HUES64 (cell line): Measurements from ENCODE around the gene OR2T33.

Source experiments
- H3K27ac ChIP-seq: 2 replicates; pipeline ENCODE4 v1.7.0; 2013; ENCODE audit warnings: low read depth, low read length, inconsistent platforms
- H3K27me3 ChIP-seq: 2 replicates; pipeline ENCODE4 v1.6.1; 2013; ENCODE audit warnings: mild to moderate bottlenecking, low read length; ENCODE audit not compliant: insufficient read depth
- H3K36me3 ChIP-seq: 2 replicates; pipeline ENCODE4 v1.6.1; 2013; ENCODE audit warnings: mild to moderate bottlenecking, low read length; ENCODE audit not compliant: insufficient read depth
- H3K4me1 ChIP-seq: 2 replicates; pipeline ENCODE4 v1.6.1; 2013; ENCODE audit warnings: mild to moderate bottlenecking, low read length, moderate library complexity; ENCODE audit not compliant: insufficient read depth
- H3K4me3 ChIP-seq: 2 replicates; pipeline ENCODE4 v1.5.1; 2013; ENCODE audit warnings: mild to moderate bottlenecking, low read length, moderate library complexity
- H3K9ac ChIP-seq: 2 replicates; pipeline ENCODE4 v1.6.1; 2013; ENCODE audit warnings: mild to moderate bottlenecking, low read depth, low read length
- H3K9me3 ChIP-seq: 2 replicates; pipeline ENCODE4 v1.6.1; 2013; ENCODE audit warnings: low read depth, low read length; ENCODE audit not compliant: insufficient read depth
- WGBS: fragments of 150-250, 120-280 bp; methylation state at CpG from one replicate; pipeline ENCODE4 v1.1.7; 2013; ENCODE audit warnings: missing lambda C conversion rate; 5-methylcytosine and 5-hydroxymethylcytosine counted together

The OR2T33 gene

DNA sequence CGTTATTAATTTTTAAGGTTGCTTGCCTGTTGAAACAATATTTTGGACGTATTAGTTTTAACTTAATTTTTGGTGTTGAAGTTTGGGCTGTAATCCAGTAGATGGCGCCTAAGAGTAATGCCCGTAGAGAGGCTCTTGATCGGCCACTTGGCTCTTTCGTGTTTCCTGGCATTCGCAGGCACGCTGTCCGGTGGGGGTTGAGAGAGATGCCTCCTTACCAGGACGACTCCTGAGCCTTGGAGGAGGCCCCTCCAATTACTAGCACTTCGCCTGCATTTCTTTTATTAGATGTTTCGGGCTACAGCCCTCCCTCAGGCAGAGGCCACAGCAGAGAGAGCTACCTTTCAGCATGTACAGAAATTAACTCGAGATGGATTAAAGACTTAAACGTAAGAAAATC is 34.6 kb downstream of the OR2T33 start:
- no peak overlapping the region for H3K9ac ChIP-seq
- H3K4me3 ChIP-seq = no peak overlapping the region
- H3K4me1 ChIP-seq = no peaks in the 10 kb centered on the region
- no peak overlapping the region for H3K27ac ChIP-seq
- peaks cover 95% of the 10 kb centered on the region for H3K9me3 ChIP-seq
- no peaks in the 10 kb centered on the region for H3K36me3 ChIP-seq
- 51% methylated on average over 14 of the region's 14 CpGs for WGBS
- no peaks in the 10 kb centered on the region for H3K27me3 ChIP-seq

DNA sequence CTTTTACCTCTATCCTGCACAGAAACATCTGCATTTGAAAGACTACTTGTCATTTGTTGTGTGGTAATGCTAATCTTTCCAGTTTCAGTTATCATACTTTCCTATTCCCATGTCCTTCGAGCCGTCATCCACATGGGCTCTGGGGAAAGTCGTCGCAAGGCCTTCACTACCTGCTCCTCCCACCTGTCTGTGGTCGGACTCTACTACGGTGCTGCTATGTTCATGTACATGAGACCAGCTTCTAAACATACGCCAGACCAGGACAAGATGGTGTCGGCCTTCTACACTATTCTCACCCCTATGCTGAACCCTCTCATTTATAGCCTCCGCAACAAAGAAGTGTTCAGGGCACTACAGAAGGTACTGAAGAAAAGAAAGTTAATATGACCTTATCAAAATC is 38.3 kb downstream of the OR2T33 start:
- WGBS = 93% methylated on average over 9 of the region's 9 CpGs
- H3K36me3 ChIP-seq = no peaks in the 10 kb centered on the region

DNA sequence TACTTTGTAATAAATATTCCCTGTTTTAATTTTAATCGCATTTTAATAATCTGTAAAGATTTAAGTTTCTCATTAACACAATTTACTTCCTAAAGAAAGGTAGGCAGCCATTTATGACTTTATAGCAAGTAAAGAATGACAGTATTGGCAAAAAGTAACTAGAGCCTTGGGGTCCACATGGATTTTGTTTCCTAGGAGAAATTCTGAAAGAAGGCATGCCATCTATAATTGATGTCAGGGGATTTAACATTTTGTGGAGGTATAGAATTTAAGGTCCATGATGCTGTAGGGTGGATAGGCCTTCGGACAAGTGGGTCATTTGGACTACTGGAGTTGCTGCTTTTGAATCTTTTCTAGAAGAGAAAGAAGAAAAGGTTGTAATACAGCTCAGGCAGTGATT is 46.7 kb downstream of the OR2T33 start, which contains the start of gene OR2M4:
Gene OR2M4 (plus strand): TSS at position 301 of the 400 bp plus-strand sequence. CDS start 7,512 bp downstream, outside the sequence.
- Histone ChIP-seq H3K27ac (no peak within 1 kb of the TSS), H3K9ac (no peak within 1 kb of the TSS), H3K9me3 (peaks cover 97% of the 10 kb centered on the region), H3K27me3 (no peaks in the 10 kb centered on the region), H3K4me1 (no peaks in the 10 kb centered on the region), H3K36me3 (no peaks in the 10 kb centered on the region), H3K4me3 (no peak within 1 kb of the TSS)
- 60% methylated on average over 1 of the region's 2 CpGs for WGBS

More for the DNA sequence above, 38.3 kb downstream of the OR2T33 start:
- no peaks in the 10 kb centered on the region for H3K4me1 ChIP-seq
- H3K4me3 ChIP-seq = no peak overlapping the region
- H3K9me3 ChIP-seq = peaks cover 99% of the 10 kb centered on the region
- no peak overlapping the region for H3K27ac ChIP-seq
- H3K9ac ChIP-seq = no peak overlapping the region
- no peaks in the 10 kb centered on the region for H3K27me3 ChIP-seq

DNA sequence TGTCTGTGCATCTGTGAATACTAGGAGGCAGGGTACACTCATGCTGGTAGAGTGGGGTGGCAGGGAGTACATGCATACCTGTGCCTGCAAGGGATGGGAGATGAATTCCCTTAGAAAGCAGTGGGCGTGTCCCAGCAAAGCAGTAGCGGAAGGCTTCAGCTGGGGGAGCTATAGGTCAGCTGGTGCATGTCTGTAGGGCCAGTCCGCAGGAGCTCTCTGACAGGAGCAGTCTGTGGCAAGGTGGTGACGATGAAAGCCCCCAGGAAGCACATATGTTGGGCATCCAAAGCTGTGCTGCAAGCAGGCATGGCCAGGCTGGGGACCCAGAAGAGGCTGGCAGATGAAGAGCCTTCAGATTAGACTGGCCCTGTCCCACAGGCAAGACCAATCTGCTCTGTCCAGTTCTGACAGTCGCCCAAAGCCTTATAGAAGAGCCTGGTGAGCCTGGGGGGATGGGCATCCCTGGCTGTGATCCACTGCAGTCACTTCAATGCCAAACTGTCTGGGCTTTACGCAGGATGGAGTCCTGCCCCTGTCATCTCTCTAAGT is 48.3 kb downstream of the OR2T33 start:
- H3K4me1 ChIP-seq = no peaks in the 10 kb centered on the region
- H3K27ac ChIP-seq = no peak overlapping the region
- no peaks in the 10 kb centered on the region for H3K36me3 ChIP-seq
- no peak overlapping the region for H3K9ac ChIP-seq
- WGBS = 76% methylated on average over 6 of the region's 6 CpGs
- H3K27me3 ChIP-seq = no peaks in the 10 kb centered on the region
- peaks cover 97% of the 10 kb centered on the region for H3K9me3 ChIP-seq
- H3K4me3 ChIP-seq = no peak overlapping the region

DNA sequence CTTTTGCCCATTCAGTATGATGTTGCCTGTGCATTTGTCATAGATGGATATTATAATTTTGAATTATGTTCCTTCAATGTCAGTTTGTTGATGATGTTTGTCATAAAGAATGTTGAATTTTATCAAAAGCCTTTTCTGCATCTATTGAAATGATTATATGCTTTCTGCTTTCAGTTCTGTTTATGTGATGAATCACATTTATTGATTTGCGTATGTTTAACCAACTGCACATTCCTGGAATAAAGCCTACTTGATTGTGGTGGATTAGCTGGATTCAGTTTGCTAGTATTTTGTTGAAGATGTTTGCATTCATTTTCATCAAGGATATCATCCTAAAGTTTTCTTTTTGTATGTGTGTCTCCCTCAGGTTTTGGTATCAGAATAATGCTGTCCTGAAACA is 52.2 kb downstream of the OR2T33 start:
- H3K4me1 ChIP-seq = no peaks in the 10 kb centered on the region
- peaks cover 91% of the 10 kb centered on the region for H3K9me3 ChIP-seq
- H3K4me3 ChIP-seq = no peak overlapping the region
- no peaks in the 10 kb centered on the region for H3K36me3 ChIP-seq
- 94% methylated on average over 1 of the region's 1 CpG for WGBS
- H3K27me3 ChIP-seq = no peaks in the 10 kb centered on the region
- no peak overlapping the region for H3K9ac ChIP-seq
- H3K27ac ChIP-seq = no peak overlapping the region
